ENCODE results near the gene IFIT1. TPM values are rescaled to one million over a fixed set of nuclear protein-coding genes. Genes with fewer than 3 reads are reported as not detected.
"Not testable (repeated sequence)": the region's sequence is repeated elsewhere in the genome, so short reads cannot be mapped to it uniquely, and the experiment has no call there.

IFIT1 gene
- total RNA-seq, 1 donor from 2014 or later: 0.39 TPM

DNA sequence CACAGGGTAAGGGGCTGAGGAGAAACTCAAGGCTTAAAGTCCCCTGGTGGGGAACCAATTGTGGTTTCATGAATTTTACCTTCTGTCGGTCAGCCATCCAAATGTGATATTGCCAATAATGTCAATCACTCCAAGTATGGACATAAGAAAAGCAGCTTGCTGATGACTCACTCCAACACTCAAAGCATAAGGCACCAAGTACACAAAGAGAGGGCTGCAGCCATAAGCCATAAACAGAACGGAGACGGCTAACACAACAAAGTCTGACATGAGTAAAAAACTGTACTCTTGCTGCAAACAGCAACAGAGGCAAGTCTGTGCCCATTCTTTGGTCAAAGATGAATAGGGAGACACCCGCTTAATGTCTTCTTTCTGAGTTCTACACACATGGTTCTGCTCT is 46.1 kb downstream of the IFIT1 start:
- Mint-ChIP-seq H3K27ac (no peak overlapping the region), H3K27me3 (ENCODE audit: insufficient read depth) (peaks cover 28% of the 10 kb centered on the region), H3K36me3 (ENCODE audit: low read depth) (no peaks in the 10 kb centered on the region), H3K9me3 (no peaks in the 10 kb centered on the region), H3K4me3 (no peak overlapping the region), H3K4me1 (ENCODE audit: low read depth) (no peaks in the 10 kb centered on the region)
- intact Hi-C loops (cut with micrococcal nuclease): no loop called here
- no peak for DNase-seq (ENCODE audit: low spot score)

GRCh38 chr10:89440226-89441009 is 48.0 kb downstream of the IFIT1 start:
- no peaks in the 10 kb centered on the region for H3K9me3 Mint-ChIP-seq
- no peaks in the 10 kb centered on the region for H3K4me1 Mint-ChIP-seq (ENCODE audit: low read depth)
- H3K4me3 Mint-ChIP-seq: no peak overlapping the region
- DNase-seq (ENCODE audit: low spot score): no peak
- intact Hi-C loops (cut with micrococcal nuclease): no loop called here
- H3K27ac Mint-ChIP-seq: no peak overlapping the region
- peaks cover 16% of the 10 kb centered on the region for H3K27me3 Mint-ChIP-seq (ENCODE audit: insufficient read depth)
- no peaks in the 10 kb centered on the region for H3K36me3 Mint-ChIP-seq (ENCODE audit: low read depth)

GRCh38 chr10:89442289-89442688 is 49.9 kb downstream of the IFIT1 start:
- no peak for DNase-seq (ENCODE audit: low spot score)
- Mint-ChIP-seq H3K4me1 (ENCODE audit: low read depth) (no peaks in the 10 kb centered on the region), H3K4me3 (no peak overlapping the region), H3K27me3 (ENCODE audit: insufficient read depth) (peaks cover 9% of the 10 kb centered on the region), H3K36me3 (ENCODE audit: low read depth) (no peaks in the 10 kb centered on the region), H3K27ac (no peak overlapping the region), H3K9me3 (no peaks in the 10 kb centered on the region)
- intact Hi-C loops (cut with micrococcal nuclease): no loop called here

GRCh38 chr10:89444819-89445218 is 52.4 kb downstream of the IFIT1 start:
- H3K36me3 Mint-ChIP-seq (ENCODE audit: low read depth); intact Hi-C loops (cut with micrococcal nuclease); DNase-seq (ENCODE audit: low spot score); H3K4me1 Mint-ChIP-seq (ENCODE audit: low read depth); H3K9me3 Mint-ChIP-seq; H3K4me3 Mint-ChIP-seq; H3K27ac Mint-ChIP-seq: not testable (repeated sequence)
- H3K27me3 Mint-ChIP-seq (ENCODE audit: insufficient read depth): peaks cover 13% of the 10 kb centered on the region

GRCh38 chr10:89450901-89451300 is 58.5 kb downstream of the IFIT1 start:
- Mint-ChIP-seq H3K36me3 (ENCODE audit: low read depth) (no peaks in the 10 kb centered on the region), H3K27ac (no peak overlapping the region), H3K9me3 (no peaks in the 10 kb centered on the region), H3K4me1 (ENCODE audit: low read depth) (no peaks in the 10 kb centered on the region), H3K27me3 (ENCODE audit: insufficient read depth) (peaks cover 21% of the 10 kb centered on the region), H3K4me3 (no peak overlapping the region)
- intact Hi-C loops (cut with micrococcal nuclease): no loop called here
- DNase-seq (ENCODE audit: low spot score): no peak

- Mint-ChIP-seq H3K36me3 (ENCODE audit: low read depth) (no peaks in the 10 kb centered on the region), H3K27ac (no peak overlapping the region), H3K9me3 (no peaks in the 10 kb centered on the region), H3K4me1 (ENCODE audit: low read depth) (no peaks in the 10 kb centered on the region), H3K27me3 (ENCODE audit: insufficient read depth) (peaks cover 22% of the 10 kb centered on the region), H3K4me3 (no peak overlapping the region)
- intact Hi-C loops (cut with micrococcal nuclease): no loop called here
- DNase-seq (ENCODE audit: low spot score): no peak
Observed at GRCh38 chr10:89452193-89452592, 59.8 kb downstream of the IFIT1 start.

- Mint-ChIP-seq H3K27me3 (ENCODE audit: insufficient read depth) (peaks cover 16% of the 10 kb centered on the region), H3K27ac (no peak overlapping the region), H3K36me3 (ENCODE audit: low read depth) (no peaks in the 10 kb centered on the region), H3K4me3 (no peak overlapping the region), H3K4me1 (ENCODE audit: low read depth) (no peaks in the 10 kb centered on the region), H3K9me3 (no peaks in the 10 kb centered on the region)
- intact Hi-C loops (cut with micrococcal nuclease): no loop called here
- no peak for DNase-seq (ENCODE audit: low spot score)
Observed at GRCh38 chr10:89454561-89455347, 62.3 kb downstream of the IFIT1 start.

Other genes with a start within 250 kb of the IFIT1 start
- gene CH25H, start 185.3 kb upstream of the IFIT1 start, total RNA-seq: not detected in 2 replicates
- 5.3 and 6.2 TPM in 2 replicates for gene LIPA, start 140.8 kb upstream of the IFIT1 start, total RNA-seq
- 0.34 and 0.47 TPM in 2 replicates for gene IFIT2, start 90.6 kb upstream of the IFIT1 start, total RNA-seq
- gene IFIT3, start 64.6 kb upstream of the IFIT1 start, total RNA-seq: 0.83 and 0.91 TPM in 2 replicates
- not detected in 2 replicates for gene IFIT1B, start 14.6 kb upstream of the IFIT1 start, total RNA-seq
- 8.7 TPM in 2 replicates for gene IFIT5, start 21.9 kb downstream of the IFIT1 start, total RNA-seq
- gene SLC16A12, start 143.0 kb downstream of the IFIT1 start, total RNA-seq: not detected in 2 replicates